PC-9 (cell line): ENCODE data around the gene NKAIN1. TPM values are rescaled to one million over a fixed set of nuclear protein-coding genes. Genes with fewer than 3 reads are reported as not detected.

ENCODE experiments used
- BruUV-seq: library from RNA; stranded (reverse); fragments of 400-500 nt; replicated peaks from 2 replicates; lab custom pipeline; 2021; lab: Mats Ljungman, UMichigan
- CTCF ChIA-PET: fragments of 300-600 bp; sonication (Branson Sonifier 250); formaldehyde crosslinking; loops from one replicate; lab custom pipeline; 2022; ENCODE audit warnings: antibody characterized with exemption; lab: Charles Lee
- POLR2A ChIA-PET: fragments of 300-600 bp; sonication (Branson Sonifier 250); formaldehyde crosslinking; loops from one replicate; lab custom pipeline; 2022; ENCODE audit warnings: antibody characterized with exemption; ENCODE audit not compliant: unreplicated experiment; lab: Charles Lee
- DNase-seq, 2 experiments: peaks; one replicate each; pipeline versions ENCODE4 v3.0.0 to v3.0.0-alpha.2; 2015 to 2022; ENCODE audit warnings: mixed read lengths in 1 of 2
- H2AFZ ChIP-seq: fragments of 200-600 bp; sonication (generic); 2 replicates; pipeline ENCODE4 v1.8.1; 2017; ENCODE audit warnings: antibody characterized with exemption
- H3F3A ChIP-seq: fragments of 200-600 bp; sonication (generic); 2 replicates; pipeline ENCODE4 v1.8.1; 2017; ENCODE audit warnings: antibody characterized with exemption, mild to moderate bottlenecking, low read depth; ENCODE audit not compliant: insufficient read depth
- H3K27ac ChIP-seq: fragments of 200-600 bp; sonication (generic); 2 replicates; pipeline ENCODE4 v1.6.1; 2016; ENCODE audit warnings: mixed run types
- H3K27me3 ChIP-seq: fragments of 200-600 bp; sonication (generic); 2 replicates; pipeline ENCODE4 v1.6.1; 2016; ENCODE audit warnings: low read depth, mixed run types; ENCODE audit not compliant: insufficient read depth
- H3K36me3 ChIP-seq: fragments of 200-600 bp; sonication (generic); 2 replicates; pipeline ENCODE4 v1.6.1; 2016; ENCODE audit warnings: low read depth, mixed run types
- H3K4me1 ChIP-seq: fragments of 200-600 bp; sonication (generic); replicated peaks from 2 replicates; pipeline ENCODE4 v1.6.1; 2016; ENCODE audit warnings: mixed run types; ENCODE audit not compliant: insufficient read depth
- H3K4me2 ChIP-seq: fragments of 200-600 bp; sonication (generic); 2 replicates; pipeline ENCODE4 v1.6.1; 2017; ENCODE audit warnings: mixed run types
- H3K4me3 ChIP-seq: fragments of 200-600 bp; sonication (generic); 2 replicates; pipeline ENCODE4 v1.6.1; 2016; ENCODE audit warnings: mixed run types
- H3K79me2 ChIP-seq: fragments of 200-600 bp; sonication (generic); 2 replicates; pipeline ENCODE4 v1.6.1; 2017; ENCODE audit warnings: low read depth, mixed run types
- H3K9me2 ChIP-seq: fragments of 200-600 bp; sonication (generic); 2 replicates; pipeline ENCODE4 v1.8.1; 2017; ENCODE audit warnings: mild to moderate bottlenecking; ENCODE audit not compliant: insufficient read depth
- H3K9me3 ChIP-seq: fragments of 200-600 bp; sonication (generic); 2 replicates; pipeline ENCODE4 v1.8.1; 2016; ENCODE audit warnings: low read depth; ENCODE audit not compliant: insufficient read depth
- H4K20me1 ChIP-seq: fragments of 200-600 bp; sonication (generic); 2 replicates; pipeline ENCODE4 v1.8.1; 2017; ENCODE audit not compliant: insufficient read depth
- EZH2 ChIP-seq: fragments of 200-600 bp; sonication (generic); IDR thresholded peaks from 2 replicates; pipeline ENCODE4 v1.8.0; 2017; ENCODE audit warnings: antibody characterized with exemption, low read depth
- intact Hi-C: fragments of 100-400 bp; cut with micrococcal nuclease; formaldehyde crosslinking; loops from one replicate; pipeline ENCODE4 v1.10.0; 2022; ENCODE audit not compliant: unreplicated experiment
- total RNA-seq: library from RNA; stranded (reverse); gene quantifications from 2 replicates; pipeline ENCODE4 v1.2.3, GENCODE V29; 2021
- TF ChIP-seq, protein P1 (sequence below): fragments of 200-600 bp; sonication (generic); conservative IDR thresholded peaks from 2 replicates; pipeline ENCODE4 v1.6.1; 2017; ENCODE audit warnings: mixed run types, antibody characterized with exemption, mild to moderate bottlenecking, moderate library complexity

NKAIN1 gene
- total RNA-seq, 1 experiment from 2014 or later: 0.96 TPM

- CTCF ChIA-PET: no interaction called here
- Histone ChIP-seq H3K79me2 (no peaks in the 10 kb centered on the region), H3K27ac (no peak overlapping the region), H3K27me3 (no peaks in the 10 kb centered on the region), H3K4me2 (no peak overlapping the region), H3K9me2 (no peaks in the 10 kb centered on the region), H4K20me1 (no peaks in the 10 kb centered on the region), H3K4me1 (no peaks in the 10 kb centered on the region), H3K4me3 (no peak overlapping the region), H3K9me3 (no peaks in the 10 kb centered on the region), H3K36me3 (no peaks in the 10 kb centered on the region), H3F3A (no peaks in the 10 kb centered on the region), H2AFZ (no peak overlapping the region)
- intact Hi-C loops: no loop called here
- no peak for DNase-seq
- POLR2A ChIA-PET: no interaction called here
- BruUV-seq: no TSS peak
- TF ChIP-seq EZH2: no peak
- TF ChIP-seq, protein P1, sequence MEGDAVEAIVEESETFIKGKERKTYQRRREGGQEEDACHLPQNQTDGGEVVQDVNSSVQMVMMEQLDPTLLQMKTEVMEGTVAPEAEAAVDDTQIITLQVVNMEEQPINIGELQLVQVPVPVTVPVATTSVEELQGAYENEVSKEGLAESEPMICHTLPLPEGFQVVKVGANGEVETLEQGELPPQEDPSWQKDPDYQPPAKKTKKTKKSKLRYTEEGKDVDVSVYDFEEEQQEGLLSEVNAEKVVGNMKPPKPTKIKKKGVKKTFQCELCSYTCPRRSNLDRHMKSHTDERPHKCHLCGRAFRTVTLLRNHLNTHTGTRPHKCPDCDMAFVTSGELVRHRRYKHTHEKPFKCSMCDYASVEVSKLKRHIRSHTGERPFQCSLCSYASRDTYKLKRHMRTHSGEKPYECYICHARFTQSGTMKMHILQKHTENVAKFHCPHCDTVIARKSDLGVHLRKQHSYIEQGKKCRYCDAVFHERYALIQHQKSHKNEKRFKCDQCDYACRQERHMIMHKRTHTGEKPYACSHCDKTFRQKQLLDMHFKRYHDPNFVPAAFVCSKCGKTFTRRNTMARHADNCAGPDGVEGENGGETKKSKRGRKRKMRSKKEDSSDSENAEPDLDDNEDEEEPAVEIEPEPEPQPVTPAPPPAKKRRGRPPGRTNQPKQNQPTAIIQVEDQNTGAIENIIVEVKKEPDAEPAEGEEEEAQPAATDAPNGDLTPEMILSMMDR: no peak
Observed at GRCh38 chr1:31259746-31260145, 20.1 kb upstream of the NKAIN1 start.

DNA sequence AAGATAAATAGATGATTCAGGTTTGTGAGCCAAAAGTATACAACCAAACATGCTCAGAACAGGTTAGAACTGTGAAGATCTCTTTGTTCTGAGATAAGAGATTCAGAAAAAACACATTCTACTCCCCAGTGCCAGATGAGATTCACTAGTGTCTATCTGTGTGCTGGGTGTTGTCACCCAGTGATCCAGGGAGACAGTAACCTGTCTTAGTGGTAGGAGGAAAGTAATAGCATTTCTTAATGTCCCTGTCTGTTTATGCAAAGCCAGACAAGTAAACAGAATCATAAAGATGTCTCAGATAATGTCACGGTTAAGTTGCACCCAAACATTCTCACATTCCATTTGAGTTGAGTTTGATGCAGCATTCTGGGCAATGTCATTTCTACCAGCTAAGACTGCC, 18.9 kb upstream of the NKAIN1 start:
- Histone ChIP-seq H3K4me2 (no peak overlapping the region), H3K27ac (no peak overlapping the region), H3K4me3 (no peak overlapping the region), H3K4me1 (no peaks in the 10 kb centered on the region), H3K27me3 (no peaks in the 10 kb centered on the region), H4K20me1 (no peaks in the 10 kb centered on the region), H2AFZ (no peak overlapping the region), H3K36me3 (no peaks in the 10 kb centered on the region), H3K79me2 (no peaks in the 10 kb centered on the region), H3K9me3 (no peaks in the 10 kb centered on the region), H3F3A (no peaks in the 10 kb centered on the region), H3K9me2 (no peaks in the 10 kb centered on the region)
- intact Hi-C loops: no loop called here
- DNase-seq: no peak
- CTCF ChIA-PET: no interaction called here
- POLR2A ChIA-PET: no interaction called here
- BruUV-seq: no TSS peak
- TF ChIP-seq EZH2: no peak
- TF ChIP-seq, protein P1: no peak

- POLR2A ChIA-PET: interaction anchor here (0.7 kb wide), 1 partner anchor 79 kb away, joined by 5 read pairs; no protein-coding TSS in a partner anchor
- H3F3A ChIP-seq: no peaks in the 10 kb centered on the region
- H3K9me2 ChIP-seq: no peaks in the 10 kb centered on the region
- H4K20me1 ChIP-seq: no peaks in the 10 kb centered on the region
- intact Hi-C loops: no loop called here
- no peaks in the 10 kb centered on the region for H3K9me3 ChIP-seq
- TF ChIP-seq, protein P1: no peak
- TF ChIP-seq EZH2: no peak
- H2AFZ ChIP-seq: no peak overlapping the region
- no peak overlapping the region for H3K4me2 ChIP-seq
- no peak overlapping the region for H3K4me3 ChIP-seq
- no peaks in the 10 kb centered on the region for H3K27me3 ChIP-seq
- no peaks in the 10 kb centered on the region for H3K4me1 ChIP-seq
- no peaks in the 10 kb centered on the region for H3K36me3 ChIP-seq
- no peaks in the 10 kb centered on the region for H3K79me2 ChIP-seq
- BruUV-seq: no TSS peak
- no peak for DNase-seq
- no peak overlapping the region for H3K27ac ChIP-seq
- CTCF ChIA-PET: no interaction called here
Observed at GRCh38 chr1:31257213-31257612, 17.5 kb upstream of the NKAIN1 start.
